Aorta (tissue), 5 donors: ENCODE results near the gene SLC25A19. TPM values are rescaled to one million over a fixed set of nuclear protein-coding genes. Genes with fewer than 3 reads are reported as not detected.
A peak's percentile ranks its signal among the peaks of the same experiment; 100 is the strongest.
"Not testable (repeated sequence)": the region's sequence is repeated elsewhere in the genome, so short reads cannot be mapped to it uniquely, and the experiment has no call there.

Source experiments
- ATAC-seq: fragments of 200-7000 bp; cut with Tn5 transposase; one replicate; pipeline ENCODE4 v1.9.1; 2022; ENCODE audit warnings: moderate library complexity; ENCODE audit not compliant: low FRiP score
- DNase-seq, 2 donors: peaks; one replicate each; pipeline ENCODE4 v3.0.0-alpha.2; 2020
- H3K27ac ChIP-seq, 2 donors: one replicate each; pipeline ENCODE4 v1.5.1; 2013; ENCODE audit warnings: low read length in 2 of 2, mild to moderate bottlenecking in 2 of 2, moderate library complexity in 2 of 2, control low read depth in 1 of 2, inconsistent platforms in 1 of 2, low read depth in 1 of 2
- H3K27me3 ChIP-seq, 2 donors: one replicate each; pipeline ENCODE4 v1.6.1; 2013; ENCODE audit warnings: control low read depth in 1 of 2, low read length in 1 of 2, mild to moderate bottlenecking in 1 of 2, moderate library complexity in 1 of 2; ENCODE audit not compliant: insufficient read depth in 2 of 2, control insufficient read depth in 1 of 2
- H3K36me3 ChIP-seq, 2 donors: one replicate each; pipeline ENCODE4 v1.6.1; 2013; ENCODE audit warnings: control low read depth in 1 of 2, low read length in 1 of 2, mild to moderate bottlenecking in 1 of 2; ENCODE audit not compliant: insufficient read depth in 2 of 2, control insufficient read depth in 1 of 2
- H3K4me1 ChIP-seq, 2 donors: one replicate each; pipeline ENCODE4 v1.6.1; 2013; ENCODE audit warnings: low read length in 2 of 2, control low read depth in 1 of 2, mild to moderate bottlenecking in 1 of 2, moderate library complexity in 1 of 2; ENCODE audit not compliant: insufficient read depth in 2 of 2, control insufficient read depth in 1 of 2
- H3K4me3 ChIP-seq, 2 donors: one replicate each; pipeline ENCODE4 v1.5.1; 2013; ENCODE audit warnings: low read length in 2 of 2, control low read depth in 1 of 2, mild to moderate bottlenecking in 1 of 2
- H3K9me3 ChIP-seq: one replicate; pipeline ENCODE4 v1.6.1; 2013; ENCODE audit warnings: mild to moderate bottlenecking, low read length; ENCODE audit not compliant: control insufficient read depth
- WGBS, 2 donors: extraction: QIAGEN DNeasy Blood & Tissue Kit; methylation state at CpG; one replicate each; pipeline ENCODE4 v1.1.7; 2013; 5-methylcytosine and 5-hydroxymethylcytosine counted together
- intact Hi-C, 2 donors: fragments of 100-400 bp; cut with DNase I; formaldehyde crosslinking; loops; one replicate each; pipeline versions ENCODE4 v1.14.2 to v1.15.0; 2022
- polyA plus RNA-seq, 2 donors: library from polyadenylated mRNA; stranded (reverse); fragments of 200-250 nt; gene quantifications; one replicate each; pipeline ENCODE4 v1.2.3, GENCODE V29; 2013
- total RNA-seq, 2 donors: library from RNA; stranded (reverse); fragmentation: NEBNext Ultra II Directional; extraction: Animal tissue kit (Norgen Biotek cat#: 25700); gene quantifications; one replicate each; pipeline ENCODE4 v1.2.1, GENCODE V29; 2021
- donor health status: healthy with polysubstance abuse.
- donor health status: Bipolar disorder and iron deficiency.
- donor health status: DM: no; HTN: no; CAD: no.
- donor health status: DM: no; HTN: no; CAD: no.
- donor health status: DM: yes; HTN: yes; CAD: no.

SLC25A19 gene
- total and polyA plus RNA-seq, 4 donors: 5.0 to 15.7 (median 7.9) TPM

GRCh38 chr17:75266316-75267152, 22.7 kb downstream of the SLC25A19 start:
- intact Hi-C loops: no loop called here
- peaks cover 0 to 6% of the 10 kb centered on the region in 2 donors for H3K4me1 ChIP-seq
- H3K9me3 ChIP-seq: no peaks in the 10 kb centered on the region
- no peak overlapping the region for H3K27ac ChIP-seq
- no peak overlapping the region for H3K4me3 ChIP-seq
- no peaks in the 10 kb centered on the region for H3K27me3 ChIP-seq
- whole genome bisulfite sequencing, 2 donors: 88 to 92% methylated on average over 13 of the region's 13 CpGs
- ATAC-seq: no peak
- no peak for DNase-seq
- H3K36me3 ChIP-seq: peaks cover 0 to 3% of the 10 kb centered on the region in 2 donors

GRCh38 chr17:75265614-75266315, 23.5 kb downstream of the SLC25A19 start:
- H3K27ac ChIP-seq: no peak overlapping the region
- H3K27me3 ChIP-seq: no peaks in the 10 kb centered on the region
- H3K9me3 ChIP-seq: no peaks in the 10 kb centered on the region
- DNase-seq (no peak), ATAC-seq (no peak)
- intact Hi-C loops: no loop called here
- peaks cover 0 to 6% of the 10 kb centered on the region in 2 donors for H3K4me1 ChIP-seq
- H3K4me3 ChIP-seq: no peak overlapping the region
- H3K36me3 ChIP-seq: peaks cover 0 to 3% of the 10 kb centered on the region in 2 donors
- WGBS, 2 donors: 89 to 90% methylated on average over 17 of the region's 17 CpGs

GRCh38 chr17:75263055-75263454, 26.2 kb downstream of the SLC25A19 start:
- intact Hi-C loops: no loop called here
- H3K4me3 ChIP-seq: no peak overlapping the region

GRCh38 chr17:75262112-75262606, 27.1 kb downstream of the SLC25A19 start:
- Histone ChIP-seq H3K36me3 (peaks cover 0 to 3% of the 10 kb centered on the region in 2 donors), H3K4me1 (peaks cover 0 to 3% of the 10 kb centered on the region in 2 donors), H3K9me3 (no peaks in the 10 kb centered on the region), H3K27ac (peak overlapping the region in 1 of 2 donors; percentile 26), H3K4me3 (peak overlapping the region; percentile 56 to 79), H3K27me3 (no peaks in the 10 kb centered on the region)
- 1 to 2% methylated on average over 23 of the region's 23 CpGs for WGBS, 2 donors
- DNase-seq (no peak), ATAC-seq (no peak)
- intact Hi-C loops: no loop called here

More at GRCh38 chr17:75263055-75263454, 26.2 kb downstream of the SLC25A19 start:
- 91 to 95% methylated on average over 4 of the region's 4 CpGs for WGBS, 2 donors
- Histone ChIP-seq H3K27ac (no peak overlapping the region), H3K9me3 (no peaks in the 10 kb centered on the region), H3K27me3 (no peaks in the 10 kb centered on the region), H3K36me3 (peaks cover 0 to 3% of the 10 kb centered on the region in 2 donors), H3K4me1 (peaks cover 0 to 3% of the 10 kb centered on the region in 2 donors)
- ATAC-seq: no peak
- DNase-seq: no peak

GRCh38 chr17:75261336-75262111, 27.7 kb downstream of the SLC25A19 start, which contains the start of the genes GGA3 and MRPS7:
TSS of gene GGA3 (minus strand) at chr17:75261606. CDS start at chr17:75261587, 19 bp downstream.
TSS of gene MRPS7 (plus strand) at chr17:75261879. CDS start at chr17:75261901, 22 bp downstream.
- H3K36me3 ChIP-seq: peaks cover 0 to 3% of the 10 kb centered on the region in 2 donors
- H3K4me1 ChIP-seq: peaks cover 0 to 3% of the 10 kb centered on the region in 2 donors
- peak within 1 kb of the TSS in 1 of 2 donors; percentile 38 for H3K27ac ChIP-seq
- H3K9me3 ChIP-seq: no peaks in the 10 kb centered on the region
- peak; percentile 98 to 99 for DNase-seq
- 0% methylated on average over 67 to 69 of the region's 69 CpGs for WGBS, 2 donors
- H3K27me3 ChIP-seq: no peaks in the 10 kb centered on the region
- peak; percentile 100 for ATAC-seq
- intact Hi-C loops: no loop called here
- H3K4me3 ChIP-seq: peak within 1 kb of the TSS; percentile 69 to 79

GRCh38 chr17:75260641-75261335, 28.4 kb downstream of the SLC25A19 start:
- peak overlapping the region in 1 of 2 donors; percentile 38 for H3K27ac ChIP-seq
- ATAC-seq: peak; percentile 9
- H3K4me3 ChIP-seq: peak overlapping the region; percentile 68 to 69
- no peaks in the 10 kb centered on the region for H3K9me3 ChIP-seq
- H3K27me3 ChIP-seq: no peaks in the 10 kb centered on the region
- peaks cover 0 to 3% of the 10 kb centered on the region in 2 donors for H3K4me1 ChIP-seq
- DNase-seq: no peak
- H3K36me3 ChIP-seq: peaks cover 0 to 3% of the 10 kb centered on the region in 2 donors
- intact Hi-C loops: no loop called here
- 2% methylated on average over 31 of the region's 31 CpGs for WGBS, 2 donors

- 63 to 66% methylated on average over 2 of the region's 2 CpGs for WGBS, 2 donors
- intact Hi-C loops: not testable (repeated sequence)
These were observed 32.0 kb downstream of the SLC25A19 start for GRCh38 chr17:75257228-75257627.

More at GRCh38 chr17:75257228-75257627, 32.0 kb downstream of the SLC25A19 start:
- ATAC-seq, H3K4me3 ChIP-seq, H3K27ac ChIP-seq, H3K4me1 ChIP-seq, DNase-seq, H3K9me3 ChIP-seq, H3K36me3 ChIP-seq, H3K27me3 ChIP-seq: not testable (repeated sequence)
